ENCODE measurements around the gene MLIP.
"Not testable (repeated sequence)": the region's sequence is repeated elsewhere in the genome, so short reads cannot be mapped to it uniquely, and the experiment has no call there.

MLIP gene

DNA sequence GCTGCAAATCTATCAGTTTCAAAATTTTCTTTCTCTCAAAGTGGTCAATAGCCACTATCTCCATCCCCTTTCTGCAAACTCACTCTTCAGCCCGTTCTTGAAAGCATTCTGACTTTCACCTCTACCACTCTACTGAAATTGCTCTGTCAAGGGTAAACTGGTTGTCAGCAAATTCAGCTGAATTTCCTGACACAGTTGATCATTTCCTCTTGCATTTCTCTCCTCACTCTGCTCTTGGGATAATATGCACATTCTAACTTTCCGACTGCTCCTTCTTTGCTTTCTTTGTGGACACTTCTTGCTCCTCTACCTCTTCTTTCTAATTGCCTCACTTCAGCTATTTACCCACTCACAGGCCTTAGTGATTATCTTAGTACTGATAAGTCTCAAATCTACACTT, 123.3 kb downstream of the MLIP start:
- DNase-seq = no peak
- ATAC-seq = no peak

DNA sequence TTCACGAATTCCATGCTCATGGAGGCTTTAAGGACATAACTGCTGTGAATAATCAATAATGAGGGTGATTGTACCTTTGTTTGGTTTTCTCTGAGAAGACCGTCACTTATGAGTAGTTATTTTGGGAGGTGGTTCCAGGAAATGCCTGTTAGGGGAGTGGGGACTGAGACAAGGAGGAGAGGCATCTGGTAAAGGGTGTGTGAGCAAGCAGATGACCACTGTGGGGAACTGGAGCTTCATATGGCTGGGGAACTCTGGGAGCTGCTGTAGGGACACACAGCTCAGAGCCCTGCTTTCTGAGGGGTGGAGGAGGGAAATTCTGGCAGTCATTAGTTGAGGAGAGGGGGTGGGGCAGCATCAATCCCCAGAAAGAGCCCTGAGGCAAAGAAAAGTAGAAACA, 125.7 kb downstream of the MLIP start:
- DNase-seq (no peak), ATAC-seq (no peak)

DNA sequence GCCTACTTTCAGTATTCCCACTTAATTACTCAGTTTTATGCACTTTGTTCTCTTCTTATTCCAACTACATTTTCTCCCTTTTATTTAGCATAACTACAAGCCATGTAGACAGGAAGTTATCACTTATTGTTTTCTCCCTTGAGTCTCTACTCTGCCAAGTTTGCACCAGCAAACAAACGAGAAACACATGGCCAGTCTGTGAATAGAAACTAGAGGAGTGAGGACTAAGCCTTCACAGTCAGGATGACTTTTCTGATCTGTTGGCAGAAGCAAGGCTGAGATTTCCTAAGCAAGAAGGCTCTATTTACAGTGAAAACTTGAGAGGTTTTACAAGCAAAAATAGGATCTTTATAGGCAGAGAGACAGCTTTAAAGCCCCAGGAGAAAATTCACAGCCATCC, 127.2 kb downstream of the MLIP start:
- no peak for DNase-seq
- ATAC-seq = no peak

DNA sequence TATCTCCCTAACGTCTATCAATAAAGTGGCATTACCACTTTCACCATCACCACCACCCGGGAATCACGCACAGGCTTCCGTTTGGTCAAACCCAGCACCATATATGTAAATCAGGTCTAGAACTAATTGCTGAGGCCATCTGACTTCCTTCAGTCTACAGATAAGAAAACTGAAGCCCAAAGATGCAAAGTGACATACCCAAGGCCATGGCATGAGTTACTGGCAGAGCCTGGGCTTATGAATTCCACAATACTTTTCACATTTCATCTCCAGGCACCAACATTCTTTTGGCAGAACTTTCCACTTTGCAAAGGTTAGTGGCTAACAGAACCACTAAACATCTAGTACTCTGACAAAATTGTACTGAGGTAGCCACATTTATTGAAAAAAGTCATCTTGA, 132.5 kb downstream of the MLIP start:
- no peak for ATAC-seq
- no peak for DNase-seq

DNA sequence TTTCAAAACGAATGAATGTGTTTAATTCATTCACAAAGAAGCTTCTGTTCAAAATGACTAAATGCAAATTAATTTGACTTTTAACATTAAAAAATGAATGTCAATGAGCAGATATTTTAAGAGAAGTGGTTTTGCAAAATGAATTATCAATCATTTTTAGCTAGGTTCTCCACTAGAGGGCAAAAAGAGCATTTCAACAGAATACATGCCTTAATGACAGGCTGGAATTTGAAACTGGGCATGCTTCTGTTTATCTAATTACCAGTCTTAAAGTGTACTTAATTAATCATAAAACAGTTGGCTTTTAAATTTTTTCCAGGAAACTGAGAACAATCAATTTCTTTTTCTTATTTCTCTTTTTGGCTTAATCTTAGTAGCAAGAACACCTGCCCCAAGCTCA, 133.2 kb downstream of the MLIP start:
- no peak for ATAC-seq
- no peak for DNase-seq

DNA sequence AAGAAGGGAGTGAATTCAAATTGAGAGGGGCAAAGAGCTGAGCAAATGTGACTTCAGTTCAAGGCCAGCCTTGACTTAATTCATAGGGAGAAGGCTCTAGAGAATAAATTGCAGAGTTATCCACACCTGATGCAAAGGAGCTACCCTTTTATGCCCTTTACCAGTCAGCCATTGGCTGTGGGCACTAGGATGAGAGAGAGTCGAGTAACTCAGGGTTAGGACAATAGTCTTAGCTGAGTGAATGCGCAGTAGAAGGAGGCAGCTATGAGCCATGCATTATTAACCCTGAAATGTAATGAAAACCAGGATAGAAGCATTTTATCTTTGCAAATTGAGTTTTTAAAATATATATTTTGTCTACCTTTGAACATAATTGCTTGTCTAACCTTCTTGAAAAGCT, 134.0 kb downstream of the MLIP start:
- DNase-seq (no peak), ATAC-seq (no peak)

DNA sequence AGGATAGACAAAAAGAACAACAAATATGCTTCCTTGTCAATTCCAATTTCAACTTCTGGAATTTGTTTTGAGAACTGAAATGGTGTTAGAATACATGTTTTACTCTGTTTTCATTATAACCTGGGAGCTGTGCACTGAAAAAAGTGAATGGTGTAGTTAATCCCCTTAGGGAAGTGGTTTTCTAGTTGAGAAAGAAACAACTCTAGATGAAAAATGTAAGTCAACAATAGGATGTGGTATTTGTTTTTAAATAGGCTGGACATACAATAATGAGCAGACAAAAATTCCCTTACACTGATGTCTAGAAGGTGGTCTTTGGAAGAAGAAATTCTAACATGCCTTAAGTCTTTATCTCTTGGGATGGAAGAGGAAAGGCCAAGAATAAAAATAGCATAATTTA, 137.1 kb downstream of the MLIP start:
- DNase-seq (no peak), ATAC-seq (no peak)

DNA sequence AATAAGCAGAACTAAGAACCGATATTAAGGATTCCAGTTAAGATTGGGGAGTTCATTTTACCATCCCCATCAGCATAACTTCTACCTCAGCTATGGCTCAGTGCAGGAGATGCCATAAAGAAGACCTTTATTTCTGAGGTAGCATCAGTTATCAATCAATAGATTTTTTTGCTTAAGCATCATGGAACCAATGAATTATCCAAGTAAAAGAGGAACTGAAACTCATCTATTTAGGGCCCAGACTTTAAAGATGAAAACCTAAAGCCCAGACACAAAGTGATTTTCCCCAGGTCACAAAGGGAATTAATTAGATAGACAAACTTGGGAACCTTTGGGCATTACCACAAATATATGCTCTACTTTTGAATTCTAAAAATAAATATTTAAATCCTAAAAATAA, 137.8 kb downstream of the MLIP start:
- no peak for ATAC-seq

DNA sequence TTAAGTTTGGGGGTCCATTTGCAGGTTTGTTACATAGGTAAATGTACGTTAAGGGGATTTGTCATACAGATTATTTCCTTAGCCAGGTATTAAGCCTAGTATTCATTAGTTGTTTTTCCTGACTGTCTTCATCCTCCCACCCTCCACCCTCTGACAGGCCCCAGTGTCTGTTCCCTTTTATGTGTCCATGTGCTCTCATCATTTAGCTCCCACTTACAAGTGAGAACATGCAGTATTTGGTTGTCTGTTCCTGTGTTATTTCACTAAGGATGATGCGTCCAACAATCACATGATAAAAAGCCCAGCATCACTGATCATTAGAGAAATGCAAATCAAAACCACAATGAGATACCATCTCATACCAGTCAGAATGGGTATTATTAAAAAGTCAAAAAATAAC, 138.6 kb downstream of the MLIP start:
- ATAC-seq, DNase-seq: not testable (repeated sequence)

More for the DNA sequence above, 137.8 kb downstream of the MLIP start:
- no peak for DNase-seq

DNA sequence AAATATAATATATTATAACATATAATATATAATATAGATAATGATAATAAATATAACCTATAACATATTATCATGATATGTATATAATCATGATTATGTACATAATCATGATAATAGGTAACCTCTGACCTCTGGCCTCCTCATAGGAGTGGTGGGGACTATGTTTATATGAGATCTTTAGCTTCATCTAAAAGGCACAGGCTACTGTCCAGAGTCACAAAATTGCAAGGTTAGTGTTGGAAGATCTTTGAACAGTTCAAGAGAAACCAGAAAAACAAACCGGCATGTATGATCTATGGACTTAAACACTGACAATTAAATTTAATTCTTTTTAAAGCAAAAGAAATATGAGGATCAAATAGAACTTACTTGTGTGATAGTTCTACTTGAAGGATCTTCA, 141.3 kb downstream of the MLIP start:
- ATAC-seq = no peak
- no peak for DNase-seq

DNA sequence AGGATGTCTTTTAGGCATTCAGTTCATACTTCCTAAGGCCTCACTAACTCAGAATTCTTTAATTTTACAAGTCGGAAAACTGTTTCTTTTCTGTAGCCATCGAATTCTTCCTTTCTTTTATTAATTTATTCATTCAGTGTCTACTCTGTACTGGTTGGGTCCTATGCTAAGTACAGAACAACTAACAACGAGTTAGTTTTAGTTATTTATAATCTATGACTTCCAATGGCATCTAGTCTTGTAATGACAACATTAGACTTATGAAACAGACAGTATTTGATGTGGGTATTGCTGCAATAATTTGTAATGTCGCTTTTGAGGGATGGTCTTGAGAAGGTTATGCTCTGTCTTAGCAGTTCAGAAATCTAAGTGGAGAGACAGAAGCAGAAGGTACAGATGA, 141.7 kb downstream of the MLIP start:
- DNase-seq = no peak
- ATAC-seq = no peak

DNA sequence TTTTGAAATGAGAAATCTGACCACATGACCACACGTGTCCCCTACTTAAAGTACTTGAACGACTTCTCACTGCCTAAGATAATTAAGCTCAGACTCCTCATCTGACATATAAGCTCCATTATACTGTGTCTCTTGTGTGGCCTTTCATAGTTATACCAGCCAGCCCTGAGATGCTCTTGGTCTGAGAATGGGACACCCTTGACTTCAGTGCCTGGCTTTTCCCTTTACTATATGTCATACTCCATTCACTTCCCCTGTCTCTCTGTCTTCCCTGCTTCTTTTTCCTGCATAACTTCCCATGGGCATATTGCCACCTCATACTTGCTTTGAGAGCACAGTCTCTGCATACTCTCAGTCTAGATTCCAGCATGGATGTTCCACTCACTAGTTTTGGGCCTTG, 143.6 kb downstream of the MLIP start:
- ATAC-seq = no peak
- DNase-seq = no peak

DNA sequence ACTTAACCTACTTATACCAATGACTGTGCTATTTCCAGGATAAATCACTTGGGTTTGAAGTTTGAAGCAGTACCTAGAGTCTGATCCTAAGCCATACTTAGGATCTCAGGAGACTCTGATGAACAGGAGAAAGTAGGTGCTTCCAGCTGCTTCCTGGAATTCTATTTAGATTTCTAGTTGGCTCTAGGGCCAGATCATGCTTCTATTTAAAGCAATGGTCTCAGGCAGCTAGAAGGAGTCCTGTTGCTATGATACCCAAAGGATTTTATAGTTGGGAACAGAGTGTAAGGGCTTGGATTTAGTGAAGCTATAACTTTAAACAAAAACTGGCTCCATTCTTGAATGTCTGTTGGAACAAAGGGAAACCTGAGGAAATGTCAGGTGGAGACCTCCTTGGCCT, 144.6 kb downstream of the MLIP start:
- no peak for ATAC-seq
- no peak for DNase-seq

DNA sequence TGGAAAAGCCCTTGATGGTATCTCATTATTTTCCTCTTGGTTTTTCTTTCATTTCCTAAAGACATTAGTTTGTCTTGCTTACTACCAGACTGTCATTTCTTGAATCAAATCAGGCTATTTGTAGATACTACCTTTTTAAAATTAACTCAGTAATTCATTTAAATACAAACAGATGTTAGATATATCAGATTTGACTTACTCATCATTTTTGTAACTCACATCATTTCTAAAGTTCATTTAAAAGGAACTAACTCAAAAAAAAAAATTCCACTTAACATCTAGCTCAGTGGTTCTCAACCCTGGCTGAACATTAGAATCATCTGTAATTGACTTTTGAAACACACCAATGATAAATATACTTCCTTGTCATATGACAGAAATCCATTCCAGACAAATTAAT, 148.8 kb downstream of the MLIP start:
- DNase-seq (no peak), ATAC-seq (no peak)

DNA sequence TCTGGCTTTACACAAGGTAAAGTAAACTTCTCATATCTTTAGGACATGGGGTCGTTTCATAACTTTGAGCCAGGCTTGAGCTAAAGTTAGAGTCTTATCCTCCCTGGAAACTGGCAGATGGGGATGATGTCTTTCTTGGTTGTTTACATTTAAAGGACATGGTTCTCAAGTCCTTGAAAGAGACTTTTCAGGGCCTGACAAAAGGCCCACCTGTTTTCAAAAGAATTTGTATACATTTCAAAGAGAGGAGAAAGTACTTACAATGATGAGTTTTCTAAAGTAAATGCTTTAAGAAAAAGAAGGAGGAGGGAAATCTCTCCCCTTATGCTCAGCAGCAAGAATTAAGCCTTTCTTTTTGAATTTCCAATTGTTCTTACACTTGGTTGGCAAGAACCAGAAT, 151.3 kb downstream of the MLIP start:
- no peak for ATAC-seq
- DNase-seq = no peak

DNA sequence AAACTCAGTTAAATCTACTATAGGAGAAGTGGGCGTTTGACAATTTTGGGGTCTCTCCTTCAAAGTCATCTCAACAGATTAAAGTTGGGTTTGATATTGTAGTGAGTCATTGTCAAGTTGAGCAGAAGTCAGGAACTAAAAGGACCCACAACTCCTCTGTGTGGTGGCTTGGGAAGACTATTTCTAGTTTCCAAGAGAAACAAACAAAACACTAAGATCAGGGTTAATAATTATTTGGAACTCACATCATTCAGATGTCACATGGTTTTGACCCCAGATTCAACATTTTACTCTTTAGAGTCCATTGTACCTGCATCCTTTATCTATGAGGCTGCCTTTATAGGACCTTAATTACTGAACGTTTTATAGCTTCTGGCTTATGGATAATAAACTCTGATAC, 151.7 kb downstream of the MLIP start:
- ATAC-seq (no peak), DNase-seq (no peak)

DNA sequence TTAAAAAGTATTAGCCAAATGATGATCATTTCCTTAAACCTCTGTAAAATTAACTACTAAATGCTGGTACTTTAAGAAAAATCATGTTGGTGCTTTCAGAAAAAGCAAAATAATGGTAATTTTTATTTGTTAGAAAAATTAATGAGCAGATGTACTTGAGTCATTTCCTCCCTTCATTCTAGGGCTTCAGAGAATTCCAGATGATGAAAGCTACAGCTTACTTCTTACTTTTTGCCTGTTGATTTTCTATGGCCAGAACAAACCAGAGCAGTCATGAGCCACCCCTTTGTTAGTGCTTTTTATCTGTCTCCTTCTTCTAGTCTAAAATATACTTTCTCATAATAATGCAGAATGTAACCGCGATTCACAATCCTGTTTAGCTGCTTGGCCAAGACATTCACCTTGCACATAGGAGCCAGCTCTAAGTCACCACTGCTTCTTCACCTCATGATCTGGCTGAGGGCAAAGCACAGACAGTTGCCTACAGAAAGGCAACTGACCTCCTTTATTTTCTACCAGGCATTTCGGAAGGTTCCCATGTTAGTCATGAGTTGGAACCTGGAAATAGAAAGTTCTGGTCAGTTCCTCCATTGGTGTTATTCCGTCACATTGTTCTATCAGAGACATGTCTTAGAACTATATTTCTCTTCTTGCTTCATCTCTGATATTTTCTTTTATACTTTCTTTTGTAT, 153.5 kb downstream of the MLIP start:
- ATAC-seq = no peak

DNA sequence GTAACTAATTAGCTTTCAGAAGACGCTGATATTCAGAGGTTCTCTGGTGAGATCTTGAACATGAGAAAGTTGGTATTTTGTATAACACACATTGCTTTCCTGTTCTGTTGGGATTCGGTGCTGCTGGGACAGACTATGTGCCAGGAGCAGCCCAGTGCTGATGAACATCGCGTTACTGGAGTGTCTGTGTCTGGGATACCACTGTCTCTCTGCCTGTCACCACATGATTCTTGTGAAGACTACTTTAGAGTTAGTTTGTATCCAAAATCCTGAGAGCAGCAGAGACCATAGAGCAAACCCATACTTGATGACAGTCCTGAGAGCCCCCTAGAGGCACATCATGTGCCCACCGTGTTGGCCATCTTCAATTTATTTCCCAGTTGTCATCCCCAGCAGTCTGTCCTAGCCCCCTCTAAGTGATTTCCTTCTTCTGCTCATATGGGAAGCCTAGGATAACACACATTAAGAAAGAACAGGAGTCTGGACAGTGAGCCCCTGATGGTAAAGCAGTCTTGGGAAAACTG, 155.2 kb downstream of the MLIP start:
- ATAC-seq (no peak), DNase-seq (no peak)

More for the DNA sequence above, 153.5 kb downstream of the MLIP start:
- DNase-seq = no peak

DNA sequence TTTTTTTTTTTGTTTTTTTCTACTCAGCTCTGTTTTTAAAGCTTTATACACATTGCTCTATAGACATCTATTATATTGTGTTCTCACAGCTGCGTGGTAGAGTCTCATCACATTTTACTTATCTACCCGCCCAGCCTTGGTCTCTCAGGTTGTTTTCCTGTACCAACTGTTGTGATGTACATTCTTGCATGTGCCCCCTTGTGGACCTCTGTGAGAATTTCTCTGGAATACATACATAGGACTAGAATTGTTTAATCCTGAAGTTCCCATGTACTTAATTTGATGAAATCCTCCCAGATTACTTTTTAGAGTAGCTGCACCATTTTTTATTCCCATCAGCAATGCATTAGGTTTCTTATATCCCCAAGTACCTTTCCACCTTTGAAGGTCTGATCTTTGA, 156.6 kb downstream of the MLIP start:
- ATAC-seq (no peak), DNase-seq (no peak)

DNA sequence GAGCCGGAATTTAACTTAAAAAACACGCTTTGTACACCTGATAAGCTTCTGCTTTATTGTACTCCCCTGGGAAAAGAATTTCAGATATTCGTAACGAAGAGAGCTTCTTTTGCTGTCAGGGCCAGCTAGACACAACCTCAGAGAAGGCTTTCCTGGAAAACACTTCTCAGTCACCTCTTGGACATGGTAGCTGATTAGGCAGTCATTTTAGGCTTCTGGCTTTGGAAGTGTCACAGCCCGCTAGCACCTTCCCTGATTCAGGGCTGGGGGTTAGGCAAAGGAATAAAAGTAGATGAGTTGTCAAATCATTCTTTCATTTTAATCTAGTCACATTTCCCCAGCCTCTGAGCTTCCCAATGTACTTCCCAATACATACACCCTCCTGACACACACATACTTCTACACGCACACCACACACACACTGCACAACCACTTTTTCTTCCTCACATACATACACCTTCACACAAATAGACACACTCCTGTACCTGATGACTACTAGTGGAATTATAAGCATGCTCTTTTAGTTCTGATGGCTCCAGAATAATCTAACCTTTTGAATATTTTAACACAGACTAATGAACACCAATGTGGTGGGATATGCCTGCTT, 162.1 kb downstream of the MLIP start:
- no peak for DNase-seq
- ATAC-seq = no peak

DNA sequence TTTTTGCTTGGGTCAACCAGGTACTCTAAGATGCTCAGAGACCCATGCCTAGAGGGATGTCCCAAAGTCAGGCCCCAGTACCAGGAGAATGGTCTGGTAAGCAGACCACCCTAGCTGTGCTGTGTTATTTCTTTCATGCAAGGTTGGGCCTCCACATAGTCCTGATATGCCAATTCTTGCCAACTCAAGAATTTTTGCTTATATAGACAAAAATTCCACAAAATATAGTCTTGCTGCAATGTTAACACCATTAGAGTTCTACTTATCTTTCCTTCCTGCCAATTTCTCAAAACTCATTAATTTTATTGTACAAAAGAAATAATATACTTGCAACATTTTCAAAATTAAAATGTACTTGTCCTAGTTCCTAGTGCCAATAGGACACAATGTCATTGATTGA, 163.1 kb downstream of the MLIP start:
- DNase-seq (no peak), ATAC-seq (no peak)

DNA sequence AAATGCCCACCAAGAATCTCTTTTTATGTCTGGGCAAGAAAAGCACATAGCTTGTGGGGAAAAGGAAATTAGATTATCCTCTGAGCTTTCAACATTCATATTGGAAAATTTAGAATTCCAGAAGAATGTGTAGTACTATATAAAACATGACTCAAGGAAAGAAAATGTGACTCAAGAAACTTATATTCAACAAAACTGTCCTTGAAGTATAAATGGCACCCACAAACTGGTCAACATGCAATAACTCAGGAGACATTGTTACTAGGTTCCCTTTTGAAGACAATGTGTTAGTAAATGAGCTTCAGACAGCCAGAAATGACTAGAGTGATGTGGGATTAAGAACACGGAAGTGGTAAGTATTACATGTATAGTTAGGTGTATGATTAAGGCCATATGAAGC, 170.9 kb downstream of the MLIP start:
- DNase-seq (no peak), ATAC-seq (no peak)

DNA sequence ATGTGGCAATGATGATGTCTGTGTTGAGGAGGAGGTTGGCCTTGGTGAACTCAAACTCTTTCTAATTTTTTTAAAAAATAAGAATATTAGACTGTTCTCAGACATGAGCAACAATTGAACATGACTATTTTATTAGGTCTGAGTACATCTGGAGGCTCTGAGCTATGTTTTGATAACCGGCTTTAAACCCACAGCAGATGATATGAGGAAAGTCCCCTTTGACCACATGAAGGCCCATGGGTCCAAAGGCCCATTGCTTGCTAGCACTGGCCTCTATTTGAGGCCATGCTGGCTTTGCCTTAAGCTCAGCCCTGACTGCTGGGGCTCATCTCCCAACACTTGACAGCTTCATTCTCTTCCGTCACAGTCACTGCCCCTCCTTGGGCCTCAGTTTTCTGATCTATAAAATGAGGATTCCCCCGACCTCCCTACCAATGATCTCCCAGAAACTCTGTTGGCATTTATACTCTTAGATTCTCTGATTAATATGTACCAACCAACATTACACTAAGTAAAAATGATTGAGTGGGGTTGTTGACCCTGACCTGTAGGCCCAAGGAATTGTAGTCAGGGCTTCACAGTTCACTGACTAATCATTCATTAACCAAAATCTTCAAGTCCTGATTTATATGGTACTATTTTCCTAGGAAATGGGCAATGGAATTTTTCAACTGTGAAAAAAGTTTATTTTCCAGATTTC, 173.1 kb downstream of the MLIP start:
- ATAC-seq (no peak), DNase-seq (no peak)

DNA sequence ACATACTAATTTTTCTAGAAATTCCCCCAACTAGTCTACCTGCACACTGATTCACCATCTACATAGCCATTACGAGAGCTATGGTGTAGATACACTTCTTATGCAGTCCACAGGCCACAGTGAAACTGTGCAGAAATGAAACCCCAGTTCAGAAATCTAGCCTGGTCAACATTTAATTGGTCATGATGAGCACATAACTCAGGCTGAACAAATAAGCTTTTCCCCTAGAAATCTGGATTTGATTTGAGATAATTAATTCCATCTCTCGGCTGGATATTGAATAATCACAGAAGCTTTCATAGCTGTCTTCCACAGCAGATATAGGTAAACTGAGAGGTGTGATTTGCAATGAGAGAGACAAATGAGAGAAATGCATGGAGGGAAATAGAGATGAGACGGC, 174.4 kb downstream of the MLIP start:
- DNase-seq = no peak
- no peak for ATAC-seq

All from stimulated activated naive CD8-positive, alpha-beta T cell treated with anti-CD3 and anti-CD28 coated beads, Interleukin-15, Interleukin-2, amounts not matched to agents 100 U/mL and 50 U/mL, for 24 hours (primary cell).